ENCODE measurements around the gene PRKCA.

DNA sequence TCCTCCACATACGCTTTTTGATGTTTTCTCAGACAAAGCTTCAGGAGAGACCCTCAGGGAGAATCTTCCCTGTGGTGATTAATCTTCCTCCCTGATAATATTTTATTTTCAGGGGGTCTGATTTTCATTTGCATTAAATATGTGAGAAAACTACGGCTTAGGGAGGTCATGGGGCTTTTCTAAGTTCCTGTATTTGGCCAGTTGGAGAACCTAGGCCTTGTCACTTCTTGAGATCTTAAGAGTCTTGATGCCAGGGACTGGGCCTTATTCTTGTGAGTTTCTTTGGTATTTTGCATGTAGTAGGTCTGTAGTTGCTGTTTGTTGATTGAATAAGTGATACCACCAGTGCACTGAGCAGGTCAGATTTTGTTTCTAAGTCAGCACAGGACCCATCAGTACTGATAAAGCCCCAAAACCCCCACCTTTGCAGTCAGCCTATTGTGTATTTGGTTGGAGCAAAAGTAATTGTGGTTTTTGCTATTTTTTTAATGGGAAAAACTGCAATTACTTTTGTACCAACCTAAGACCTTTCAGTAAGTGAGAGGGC is 130.1 kb downstream of the PRKCA start:
- TF ChIP-seq POLR2AphosphoS5 (IDR thresholded peaks at IDR 0.05; ENCODE audit: borderline replicate concordance, low read depth, low read length) = no peak
- TF ChIP-seq EZH2 (IDR thresholded peaks at IDR 0.05) = no peak
- TF ChIP-seq FOXP2 (optimal IDR thresholded peaks at IDR 0.05; ENCODE audit: control extremely low read depth, extremely low read length, insufficient read depth) = no peak

Data from SK-N-MC (cell line).